Measurements from ENCODE around the gene IFT122. TPM values are rescaled to one million over a fixed set of nuclear protein-coding genes. Genes with fewer than 3 reads are reported as not detected.

Gene IFT122
- total and polyA plus RNA-seq, 2 of the 4 experiments (the other 2 are of a cell fraction): 16.8 to 28.0 TPM

GRCh38 chr3:129513705-129514104, 73.7 kb downstream of the IFT122 start:
- no peak overlapping the region for H3K4me2 ChIP-seq (ENCODE audit: low read depth, low read length)
- peaks cover 20% of the 10 kb centered on the region; the same call in 1 of the 2 replicates for H3K36me3 ChIP-seq (ENCODE audit: control insufficient read depth, insufficient read depth, low read length)
- ATAC-seq (ENCODE audit: low read depth) (no peak), DNase-seq (no peak)
- H3K9ac ChIP-seq (ENCODE audit: low read depth, low read length): no peak overlapping the region
- H4K5ac ChIP-seq (ENCODE audit: low read depth, low read length): no peak overlapping the region
- in situ Hi-C loops (cut with MboI; ENCODE audit: low sequenced_read_pairs) (no loop called here), intact Hi-C loops (cut with micrococcal nuclease) (no loop called here), dilution Hi-C loops (cut with HindIII; ENCODE audit: low sequenced_read_pairs, unreplicated experiment) (no loop called here)
- H4K8ac ChIP-seq (ENCODE audit: low read depth in 2 of 2, low read length in 2 of 2): no peak overlapping the region
- no peaks in the 10 kb centered on the region for H3K9me3 ChIP-seq (ENCODE audit: control insufficient read depth, insufficient read depth, low read length)
- no peaks in the 10 kb centered on the region for H3K79me1 ChIP-seq (ENCODE audit: low read depth in 1 of 2, low read length in 2 of 2)
- H3K18ac ChIP-seq (ENCODE audit: low read depth, low read length): no peak overlapping the region
- no peak overlapping the region for H3K27ac ChIP-seq (ENCODE audit: insufficient read depth, low read length)
- no peak overlapping the region for H3K23ac ChIP-seq (ENCODE audit: low read depth, low read length)
- peaks cover 6% of the 10 kb centered on the region; the same call in 1 of the 2 replicates for H3K9me1 ChIP-seq (ENCODE audit: insufficient read depth, low read length)
- no peaks in the 10 kb centered on the region for H4K20me1 ChIP-seq (ENCODE audit: insufficient read depth, low read length)
- H2AK9ac ChIP-seq (replicated peaks; ENCODE audit: low read depth, low read length, poor library complexity): no peak overlapping the region
- no peak overlapping the region for H2AFZ ChIP-seq (replicated peaks; ENCODE audit: low read length, poor library complexity)
- ChIA-PET CTCF (no interaction called here), POLR2A (ENCODE audit: unreplicated experiment) (no interaction called here)
- H3K27me3 ChIP-seq (ENCODE audit: control insufficient read depth, insufficient read depth, low read length): no peaks in the 10 kb centered on the region
- no peak overlapping the region for H4K91ac ChIP-seq (ENCODE audit: insufficient read depth, low read depth, low read length)
- H3K4me3 ChIP-seq (ENCODE audit: insufficient read depth, low read depth, low read length): no peak overlapping the region
- H3K56ac ChIP-seq (ENCODE audit: extremely low read depth, insufficient read depth, low read length): no peak overlapping the region
- no TSS peak for BruUV-seq (replicated peaks)
- TF ChIP-seq MXI1 (IDR thresholded peaks at IDR 0.05; ENCODE audit: borderline replicate concordance, low read depth, low read length) (no peak), POLR2A (IDR thresholded peaks at IDR 0.05; ENCODE audit: low read depth, low read length) (no peak), FOS (IDR thresholded peaks at IDR 0.05; ENCODE audit: low read depth, low read length) (no peak), CTCF (conservative IDR thresholded peaks at IDR 0.05; ENCODE audit: low read depth, low read length) (no peak), MAFK (IDR thresholded peaks at IDR 0.05; ENCODE audit: low read depth, low read length) (no peak), RCOR1 (IDR thresholded peaks at IDR 0.05; ENCODE audit: insufficient replicate concordance, low read length) (no peak), RFX5 (IDR thresholded peaks at IDR 0.05; ENCODE audit: low read depth, low read length) (no peak), RAD21 (IDR thresholded peaks at IDR 0.05; ENCODE audit: low read length) (no peak), CEBPB (IDR thresholded peaks at IDR 0.05; ENCODE audit: low read depth, low read length) (no peak), NFE2L2 (IDR thresholded peaks at IDR 0.05; ENCODE audit: low read depth, low read length) (no peak), BHLHE40 (IDR thresholded peaks at IDR 0.05; ENCODE audit: low read depth, low read length) (no peak), USF2 (IDR thresholded peaks at IDR 0.05; ENCODE audit: low read depth, low read length) (no peak), MAZ (IDR thresholded peaks at IDR 0.05; ENCODE audit: borderline replicate concordance, low read depth, low read length) (no peak), CHD1 (IDR thresholded peaks at IDR 0.05; ENCODE audit: low read depth, low read length) (no peak), ELK1 (IDR thresholded peaks at IDR 0.05; ENCODE audit: borderline replicate concordance, low read depth, low read length) (no peak), SMC3 (IDR thresholded peaks at IDR 0.05; ENCODE audit: low read depth, low read length) (no peak)
- H2AK5ac ChIP-seq (ENCODE audit: low read depth, low read length): no peak overlapping the region
- H2BK20ac ChIP-seq (ENCODE audit: low read depth, low read length): no peak overlapping the region
- 100% methylated on average over 3 of the region's 8 CpGs; no CpG with 5 or more reads in 1 of the 2 experiments for WGBS, 2 experiments (ENCODE audit: extremely low coverage in 2 of 2, insufficient read length in 1 of 2)
- H3K4ac ChIP-seq (ENCODE audit: low read depth, low read length): no peak overlapping the region
- no peak overlapping the region for H2BK120ac ChIP-seq (ENCODE audit: low read depth, low read length)
- no peak overlapping the region for H3K14ac ChIP-seq (replicated peaks; ENCODE audit: low read depth, low read length)
- no peak overlapping the region for H2BK15ac ChIP-seq (ENCODE audit: low read depth, low read length)
- H2BK5ac ChIP-seq (ENCODE audit: low read depth, low read length, poor library complexity, severe bottlenecking): no peak overlapping the region
- H3K4me1 ChIP-seq (ENCODE audit: control insufficient read depth, insufficient read depth, low read length): no peaks in the 10 kb centered on the region

Data from IMR-90 (cell line).